Bone marrow (tissue), 2 donors: ENCODE results near the gene GHRL.
A peak's percentile ranks its signal among the peaks of the same experiment; 100 is the strongest.

Source experiments
- DNase-seq, 2 donors: peaks; one replicate each; lab custom pipeline; 2025; lab: John Stamatoyannopoulos, UW

The GHRL gene

GRCh38 chr3:10292505-10293419 lies at the start of gene GHRL:
Gene GHRL (minus strand): TSS chr3:10292947. CDS start chr3:10290180, 2,767 bp downstream.
- peak; percentile 31 to 78 for DNase-seq

- DNase-seq: no peak
Observed at GRCh38 chr3:10341901-10342398, 49.2 kb upstream of the GHRL start.

- no peak for DNase-seq
Observed at GRCh38 chr3:10340476-10340875, 47.7 kb upstream of the GHRL start.

GRCh38 chr3:10340046-10340445 lies 47.3 kb upstream of the GHRL start:
- no peak for DNase-seq

- no peak for DNase-seq
Observed at GRCh38 chr3:10339376-10339955, 46.7 kb upstream of the GHRL start.

GRCh38 chr3:10338591-10339353 lies 46.0 kb upstream of the GHRL start:
- no peak for DNase-seq

- no peak for DNase-seq
Observed at GRCh38 chr3:10338164-10338470, 45.4 kb upstream of the GHRL start.

GRCh38 chr3:10337323-10338163 lies 44.8 kb upstream of the GHRL start:
- no peak for DNase-seq

- no peak for DNase-seq
Observed at GRCh38 chr3:10336761-10337160, 44.0 kb upstream of the GHRL start.

- DNase-seq: no peak
Observed at GRCh38 chr3:10335871-10336622, 43.3 kb upstream of the GHRL start.

- no peak for DNase-seq
Observed at GRCh38 chr3:10335190-10335738, 42.5 kb upstream of the GHRL start.

- DNase-seq: no peak
Observed at GRCh38 chr3:10334459-10334858, 41.7 kb upstream of the GHRL start.

- DNase-seq: no peak
Observed at GRCh38 chr3:10334042-10334441, 41.3 kb upstream of the GHRL start.

GRCh38 chr3:10333349-10333650 lies 40.6 kb upstream of the GHRL start:
- DNase-seq: no peak

- no peak for DNase-seq
Observed at GRCh38 chr3:10332481-10333348, 40.0 kb upstream of the GHRL start.

- DNase-seq: no peak
Observed at GRCh38 chr3:10331320-10331719, 38.6 kb upstream of the GHRL start.

- no peak for DNase-seq
Observed at GRCh38 chr3:10330319-10330718, 37.6 kb upstream of the GHRL start.

- no peak for DNase-seq
Observed at GRCh38 chr3:10329495-10330015, 36.8 kb upstream of the GHRL start.

GRCh38 chr3:10328460-10329071 lies 35.8 kb upstream of the GHRL start:
- DNase-seq: no peak
